ENCODE data around the gene COMMD2.
A peak's percentile ranks its signal among the peaks of the same experiment; 100 is the strongest.

COMMD2 gene

DNA sequence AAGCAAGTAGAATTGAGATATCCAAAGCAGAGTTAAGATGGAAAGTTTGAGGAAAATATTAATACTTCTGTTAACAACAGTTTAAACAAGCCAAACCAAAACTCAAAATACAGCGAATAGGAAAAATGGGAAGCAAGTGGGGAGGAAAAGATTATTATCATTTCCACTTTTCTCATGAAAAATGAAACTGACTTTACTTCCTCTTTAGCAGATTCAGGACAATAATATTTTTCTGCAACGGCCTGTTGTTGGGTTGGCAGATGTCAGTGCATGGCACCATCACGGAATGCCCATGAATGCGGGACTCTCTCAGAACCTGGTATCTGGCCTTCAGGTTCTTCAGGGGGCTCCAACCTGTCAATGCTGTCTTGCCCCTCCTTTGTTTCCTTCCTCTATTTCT lies 28.9 kb upstream of the COMMD2 start:
- DNase-seq (ENCODE audit: insufficient read length) (no peak), FAIRE-seq (no peak)
- no peak for TF ChIP-seq POLR2A (IDR thresholded peaks at IDR 0.05; ENCODE audit: low read depth, low read length)
- TF ChIP-seq TAF1 (IDR thresholded peaks at IDR 0.05; ENCODE audit: borderline replicate concordance, low read depth, low read length), result no peak
- TF ChIP-seq POLR2AphosphoS5 (IDR thresholded peaks at IDR 0.05; ENCODE audit: low read depth, low read length), result no peak

DNA sequence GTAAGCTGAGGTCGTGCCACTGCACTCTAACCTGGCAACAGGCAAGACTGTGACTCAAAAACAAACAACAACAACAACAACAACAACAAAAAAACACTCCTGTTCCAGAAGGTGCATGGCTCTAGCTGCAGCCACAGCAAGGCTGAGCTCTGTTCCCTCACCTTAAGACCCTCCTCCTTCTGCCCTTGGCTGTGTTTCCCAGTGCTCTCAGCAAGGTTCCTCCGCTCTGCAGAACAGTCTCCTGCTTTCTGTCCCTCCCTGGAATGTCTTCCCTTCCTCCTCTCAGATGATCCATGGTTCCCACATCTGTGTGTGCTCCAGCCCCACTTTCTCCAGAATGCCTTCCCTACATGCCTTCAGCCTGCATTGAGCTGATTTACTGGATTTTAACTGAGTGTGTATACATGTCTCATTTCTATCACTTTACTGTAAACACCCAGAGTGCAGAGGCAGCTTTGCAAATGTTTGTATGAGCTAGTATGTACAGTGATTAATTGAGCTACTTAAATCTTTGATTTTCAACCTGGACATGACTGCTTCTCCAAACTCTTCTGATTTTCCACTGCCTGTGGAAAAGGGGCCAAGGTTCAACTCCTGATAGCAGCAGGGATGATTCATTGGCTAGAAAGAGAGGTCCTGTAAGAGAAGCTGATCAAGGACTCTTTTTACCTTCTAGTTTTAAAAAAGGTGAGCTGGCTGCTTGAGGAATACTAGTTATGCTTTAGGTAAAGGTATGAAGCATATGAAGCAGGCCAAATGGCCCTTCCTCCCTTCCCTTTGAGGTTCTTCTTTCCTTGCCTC lies 25.3 kb upstream of the COMMD2 start:
- no peak for TF ChIP-seq TAF1 (IDR thresholded peaks at IDR 0.05; ENCODE audit: borderline replicate concordance, low read depth, low read length)
- no peak for TF ChIP-seq POLR2A (IDR thresholded peaks at IDR 0.05; ENCODE audit: low read depth, low read length)
- no peak for FAIRE-seq
- DNase-seq (ENCODE audit: insufficient read length), result no peak

DNA sequence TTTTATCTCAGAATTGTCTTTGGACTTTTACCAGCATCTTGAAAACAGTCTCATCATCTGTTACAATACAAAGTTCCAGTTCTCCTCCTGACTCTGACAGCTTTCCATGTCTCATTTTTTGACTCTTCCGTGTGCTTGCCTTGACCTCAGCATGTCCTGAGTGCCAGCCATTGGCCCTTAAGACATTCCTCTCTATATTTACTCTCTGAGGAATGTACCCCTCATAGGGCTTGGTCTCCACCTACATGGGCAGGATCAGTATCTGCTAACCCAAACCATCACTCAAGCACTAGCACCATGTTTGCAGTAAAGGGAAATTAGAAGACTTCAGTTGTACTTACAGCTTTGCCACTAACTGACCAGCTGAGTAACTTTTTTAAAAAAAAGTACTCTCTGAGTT lies 23.9 kb upstream of the COMMD2 start:
- DNase-seq (ENCODE audit: insufficient read length) (no peak), FAIRE-seq (no peak)
- TF ChIP-seq POLR2A (IDR thresholded peaks at IDR 0.05; ENCODE audit: low read depth, low read length) (no peak), TAF1 (IDR thresholded peaks at IDR 0.05; ENCODE audit: borderline replicate concordance, low read depth, low read length) (no peak), POLR2AphosphoS5 (IDR thresholded peaks at IDR 0.05; ENCODE audit: low read depth, low read length) (no peak)

DNA sequence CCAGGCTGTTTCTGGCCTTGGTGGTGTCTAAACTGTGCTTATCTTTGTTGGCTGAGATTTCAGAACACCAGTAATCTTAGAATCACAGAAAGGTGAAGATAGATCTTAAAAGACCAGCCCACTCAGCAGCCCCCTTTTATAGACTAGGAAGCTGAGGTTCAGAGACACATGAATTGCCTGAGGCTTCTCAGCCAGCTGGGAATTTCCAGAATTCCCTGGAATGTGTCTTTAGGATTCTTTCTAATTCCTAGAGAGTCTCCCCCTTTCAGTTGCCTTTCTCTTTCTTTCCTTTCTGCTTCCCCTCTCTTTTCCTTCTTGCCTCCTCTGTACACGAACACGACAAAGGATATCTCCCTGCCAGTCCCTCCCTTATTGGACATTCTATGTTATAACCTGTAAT lies 20.6 kb upstream of the COMMD2 start:
- DNase-seq (ENCODE audit: insufficient read length), result no peak

DNA sequence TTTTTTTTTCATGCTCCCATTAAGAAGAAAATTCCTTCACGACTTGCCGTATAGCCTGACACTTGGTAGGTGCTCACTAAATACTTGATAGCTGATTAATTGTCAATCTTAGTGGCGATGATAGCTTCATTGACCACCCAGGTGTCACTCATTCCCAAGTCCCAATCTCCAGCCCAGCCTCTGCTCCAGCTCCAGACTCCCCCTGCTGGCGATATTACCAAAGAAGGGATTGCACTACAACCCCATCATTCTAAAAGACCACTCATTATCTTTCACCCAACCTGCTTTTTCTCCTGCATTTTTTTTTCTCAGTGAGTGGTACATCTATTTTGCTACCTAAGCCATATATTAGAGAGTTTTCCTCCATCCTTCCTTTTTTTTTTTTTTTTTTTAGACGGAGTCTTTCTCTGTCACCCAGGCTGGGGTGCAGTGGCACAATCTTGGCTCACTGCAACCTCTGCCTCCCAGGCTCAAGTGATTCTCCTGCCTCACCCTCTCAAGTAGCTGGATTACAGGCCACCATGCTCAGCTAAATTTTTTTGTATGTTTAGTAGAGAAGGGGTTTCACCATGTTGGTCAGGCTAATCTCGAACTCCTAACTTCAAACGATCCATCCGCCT lies 19.5 kb upstream of the COMMD2 start:
- DNase-seq (ENCODE audit: insufficient read length) (no peak), FAIRE-seq (peak; percentile 64)
- TF ChIP-seq POLR2A (IDR thresholded peaks at IDR 0.05; ENCODE audit: low read depth, low read length) (no peak), POLR2AphosphoS5 (IDR thresholded peaks at IDR 0.05; ENCODE audit: low read depth, low read length) (no peak)

More for the DNA sequence above, 20.6 kb upstream of the COMMD2 start:
- TF ChIP-seq POLR2AphosphoS5 (IDR thresholded peaks at IDR 0.05; ENCODE audit: low read depth, low read length) (no peak), TAF1 (IDR thresholded peaks at IDR 0.05; ENCODE audit: borderline replicate concordance, low read depth, low read length) (no peak), POLR2A (IDR thresholded peaks at IDR 0.05; ENCODE audit: low read depth, low read length) (no peak)
- FAIRE-seq, result no peak

- DNase-seq (ENCODE audit: insufficient read length) (no peak), FAIRE-seq (no peak)
- TF ChIP-seq TAF1 (IDR thresholded peaks at IDR 0.05; ENCODE audit: borderline replicate concordance, low read depth, low read length), result no peak
- no peak for TF ChIP-seq POLR2A (IDR thresholded peaks at IDR 0.05; ENCODE audit: low read depth, low read length)
- TF ChIP-seq POLR2AphosphoS5 (IDR thresholded peaks at IDR 0.05; ENCODE audit: low read depth, low read length), result no peak
These were observed 18.0 kb upstream of the COMMD2 start for GRCh38 chr3:149770246-149770645.

DNA sequence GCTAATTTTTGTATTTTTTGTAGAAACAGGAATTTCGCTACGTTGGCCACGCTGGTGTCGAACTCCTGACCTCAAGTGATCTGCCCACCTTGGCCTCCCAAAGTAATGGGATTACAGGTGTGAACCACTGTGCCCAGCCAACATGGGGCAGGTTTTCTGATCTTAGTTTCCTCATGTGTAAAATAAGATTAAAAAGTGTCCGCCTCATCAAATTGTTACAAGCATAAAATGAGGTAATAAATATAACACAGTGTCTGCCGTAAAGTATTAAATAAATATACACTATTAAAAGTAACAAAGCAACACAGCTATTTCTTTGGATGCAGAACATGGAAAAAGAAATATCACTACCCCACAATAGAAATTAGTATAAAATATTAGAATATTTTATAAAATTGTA lies 16.4 kb upstream of the COMMD2 start:
- DNase-seq (ENCODE audit: insufficient read length), result no peak
- FAIRE-seq, result no peak
- TF ChIP-seq POLR2A (IDR thresholded peaks at IDR 0.05; ENCODE audit: low read depth, low read length) (no peak), POLR2AphosphoS5 (IDR thresholded peaks at IDR 0.05; ENCODE audit: low read depth, low read length) (no peak), TAF1 (IDR thresholded peaks at IDR 0.05; ENCODE audit: borderline replicate concordance, low read depth, low read length) (no peak)

GRCh38 chr3:149767720-149768119 lies 15.4 kb upstream of the COMMD2 start:
- TF ChIP-seq TAF1 (IDR thresholded peaks at IDR 0.05; ENCODE audit: borderline replicate concordance, low read depth, low read length), result no peak
- no peak for TF ChIP-seq POLR2AphosphoS5 (IDR thresholded peaks at IDR 0.05; ENCODE audit: low read depth, low read length)
- TF ChIP-seq POLR2A (IDR thresholded peaks at IDR 0.05; ENCODE audit: low read depth, low read length), result no peak
- FAIRE-seq, result no peak
- DNase-seq (ENCODE audit: insufficient read length), result no peak

DNA sequence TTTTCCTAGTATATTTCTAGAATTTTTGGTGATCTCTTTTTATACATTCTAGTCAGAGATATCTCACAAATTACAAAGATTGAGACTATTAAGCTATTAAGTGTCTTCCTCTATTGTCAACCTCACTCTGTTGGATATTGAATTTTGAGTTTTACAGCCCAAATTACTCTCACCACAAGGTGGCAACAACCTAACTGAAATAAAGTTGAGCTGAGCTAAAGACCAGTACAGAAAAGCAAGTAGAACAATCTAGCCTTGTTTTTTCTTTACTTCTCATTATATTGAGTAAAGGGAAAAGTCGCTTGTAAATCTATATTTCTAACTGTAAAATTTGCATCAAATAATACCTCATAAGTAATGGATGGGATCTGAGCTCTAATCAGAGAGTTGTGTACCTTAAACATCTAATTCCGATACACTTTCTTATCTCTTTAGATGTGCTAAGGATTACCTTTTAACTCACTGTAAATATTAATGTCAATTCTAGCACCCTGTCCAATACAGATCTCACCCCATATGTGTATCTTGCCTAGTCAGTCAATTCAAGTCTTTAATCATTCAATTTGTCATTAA lies 13.6 kb upstream of the COMMD2 start:
- FAIRE-seq (no peak), DNase-seq (ENCODE audit: insufficient read length) (no peak)
- TF ChIP-seq TAF1 (IDR thresholded peaks at IDR 0.05; ENCODE audit: borderline replicate concordance, low read depth, low read length) (no peak), POLR2A (IDR thresholded peaks at IDR 0.05; ENCODE audit: low read depth, low read length) (no peak), POLR2AphosphoS5 (IDR thresholded peaks at IDR 0.05; ENCODE audit: low read depth, low read length) (no peak)

- FAIRE-seq (no peak), DNase-seq (ENCODE audit: insufficient read length) (no peak)
- TF ChIP-seq POLR2AphosphoS5 (IDR thresholded peaks at IDR 0.05; ENCODE audit: low read depth, low read length), result no peak
- TF ChIP-seq POLR2A (IDR thresholded peaks at IDR 0.05; ENCODE audit: low read depth, low read length), result no peak
- no peak for TF ChIP-seq TAF1 (IDR thresholded peaks at IDR 0.05; ENCODE audit: borderline replicate concordance, low read depth, low read length)
These were observed 12.0 kb upstream of the COMMD2 start for GRCh38 chr3:149764302-149764701.

- DNase-seq (ENCODE audit: insufficient read length) (no peak), FAIRE-seq (no peak)
- TF ChIP-seq POLR2AphosphoS5 (IDR thresholded peaks at IDR 0.05; ENCODE audit: low read depth, low read length), result no peak
- no peak for TF ChIP-seq POLR2A (IDR thresholded peaks at IDR 0.05; ENCODE audit: low read depth, low read length)
- TF ChIP-seq TAF1 (IDR thresholded peaks at IDR 0.05; ENCODE audit: borderline replicate concordance, low read depth, low read length), result no peak
These were observed 11.4 kb upstream of the COMMD2 start for GRCh38 chr3:149763565-149764195.
